HL-60 (cell line): ENCODE results near the gene HNRNPH1.
"Not testable (repeated sequence)": the region's sequence is repeated elsewhere in the genome, so short reads cannot be mapped to it uniquely, and the experiment has no call there.

Experiments used
- CTCF ChIP-seq: IDR thresholded peaks from one replicate; pipeline ENCODE4 v1.5.1; 2011; ENCODE audit warnings: low read length, control low read depth, inconsistent platforms; ENCODE audit not compliant: insufficient read depth
- POLR2AphosphoS5 ChIP-seq: IDR thresholded peaks from 2 replicates; pipeline ENCODE4 v1.6.1; 2012; ENCODE audit warnings: low read depth

DNA sequence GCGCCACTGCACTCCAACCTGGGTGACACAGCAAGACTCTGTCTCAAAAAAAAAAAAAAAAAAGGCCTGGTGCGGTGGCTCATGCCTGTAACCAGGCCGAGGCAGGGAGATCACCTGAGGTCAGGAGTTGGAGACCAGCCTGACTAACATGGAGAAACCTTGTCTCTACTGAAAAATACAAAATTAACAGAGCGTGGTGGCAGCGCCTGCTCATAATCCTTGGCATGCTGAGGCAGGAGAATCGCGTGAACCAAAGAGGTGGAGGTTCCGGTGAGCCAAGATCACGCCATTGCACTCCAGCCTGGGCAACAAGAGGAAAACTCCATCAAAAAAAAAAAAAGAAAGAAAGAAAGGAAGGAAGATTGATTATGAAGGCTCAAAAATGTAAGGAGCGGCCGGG is 15.8 kb upstream of the HNRNPH1 start:
- TF ChIP-seq CTCF, POLR2AphosphoS5: not testable (repeated sequence)
